Fibroblast of villous mesenchyme (primary cell): ENCODE measurements around the gene ADAMTSL2. TPM values are rescaled to one million over a fixed set of nuclear protein-coding genes. Genes with fewer than 3 reads are reported as not detected.

Source experiments
- DNase-seq: peaks from one replicate; pipeline ENCODE4 v3.0.0-alpha.2; 2010; ENCODE audit warnings: low read depth
- H3K4me3 ChIP-seq: 2 replicates; pipeline ENCODE4 v1.5.1; 2011; ENCODE audit warnings: low read depth, mild to moderate bottlenecking, low read length
- CTCF ChIP-seq: IDR thresholded peaks from 2 replicates; pipeline ENCODE4 v1.5.1; 2012; ENCODE audit warnings: low read depth, mild to moderate bottlenecking, low read length; ENCODE audit not compliant: insufficient read depth
- total RNA-seq: library from RNA; depleted of rRNA; stranded (reverse); fragments of >200 nt; gene quantifications from 2 replicates; pipeline ENCODE4 v1.2.3, GENCODE V29; 2012

The ADAMTSL2 gene
- total RNA-seq, 1 donor: under 0.01 TPM

GRCh38 chr9:133520121-133520835 lies 14.2 kb upstream of the ADAMTSL2 start:
- DNase-seq: no peak
- TF ChIP-seq CTCF: no peak
- no peak overlapping the region for H3K4me3 ChIP-seq

GRCh38 chr9:133521122-133522072 lies 13.1 kb upstream of the ADAMTSL2 start:
- no peak for DNase-seq
- H3K4me3 ChIP-seq: no peak overlapping the region
- no peak for TF ChIP-seq CTCF

- TF ChIP-seq CTCF: no peak
- H3K4me3 ChIP-seq: no peak overlapping the region
- no peak for DNase-seq
These were observed 12.2 kb upstream of the ADAMTSL2 start for GRCh38 chr9:133522073-133522910.

- no peak overlapping the region for H3K4me3 ChIP-seq
- DNase-seq: no peak
- TF ChIP-seq CTCF: no peak
These were observed 11.4 kb upstream of the ADAMTSL2 start for GRCh38 chr9:133523106-133523505.

GRCh38 chr9:133524146-133524545 lies 10.4 kb upstream of the ADAMTSL2 start:
- no peak for TF ChIP-seq CTCF
- no peak overlapping the region for H3K4me3 ChIP-seq
- no peak for DNase-seq

GRCh38 chr9:133524679-133525228 lies 9.8 kb upstream of the ADAMTSL2 start, which contains the start of gene MYMK:
Gene MYMK (minus strand): TSS chr9:133524959. CDS start chr9:133524844, 115 bp downstream.
- no peak for DNase-seq
- TF ChIP-seq CTCF: no peak
- H3K4me3 ChIP-seq: no peak within 1 kb of the TSS
